HepG2 (cell line): ENCODE measurements around the gene MAB21L4. TPM values are rescaled to one million over a fixed set of nuclear protein-coding genes. Genes with fewer than 3 reads are reported as not detected.

ENCODE experiments used
- CENPT ChIP-seq: sonication (generic); formaldehyde crosslinking; IDR thresholded peaks from 2 replicates; pipeline ENCODE4 v1.8.0; 2022; ENCODE audit warnings: low read depth, mild to moderate bottlenecking, moderate library complexity, missing genetic modification reagents
- FOXM1 ChIP-seq: sonication (generic); formaldehyde crosslinking; IDR thresholded peaks from 2 replicates; pipeline ENCODE4 v1.5.0; 2020; ENCODE audit warnings: missing genetic modification reagents
- JDP2 ChIP-seq: sonication (generic); formaldehyde crosslinking; IDR thresholded peaks from 2 replicates; pipeline ENCODE4 v1.8.1; 2022; ENCODE audit warnings: missing genetic modification reagents, borderline replicate concordance
- MTA3 ChIP-seq: sonication (generic); formaldehyde crosslinking; IDR thresholded peaks from 2 replicates; pipeline ENCODE4 v1.4.0; 2020; ENCODE audit warnings: missing genetic modification reagents
- NFE2 ChIP-seq: sonication (generic); formaldehyde crosslinking; IDR thresholded peaks from 2 replicates; pipeline ENCODE4 v1.4.0; 2020; ENCODE audit warnings: missing genetic modification reagents
- PCBP2 ChIP-seq: fragments of 200-400 bp; formaldehyde crosslinking; optimal IDR thresholded peaks from 2 replicates; pipeline ENCODE3; 2018; ENCODE audit warnings: low read length, low read depth; ENCODE audit not compliant: poor library complexity, severe bottlenecking
- RFXANK ChIP-seq: IDR thresholded peaks from 2 replicates; pipeline ENCODE4 v1.6.1; 2016
- TEAD3 ChIP-seq: optimal IDR thresholded peaks from 2 replicates; pipeline ENCODE3; 2016; ENCODE audit warnings: borderline replicate concordance
- TSC22D2 ChIP-seq: sonication (generic); formaldehyde crosslinking; IDR thresholded peaks from 2 replicates; pipeline ENCODE4 v1.5.1; 2020; ENCODE audit warnings: missing genetic modification reagents, mild to moderate bottlenecking, borderline replicate concordance
- ZFY ChIP-seq: sonication (generic); formaldehyde crosslinking; IDR thresholded peaks from 2 replicates; pipeline ENCODE4 v1.4.0; 2020; ENCODE audit warnings: missing genetic modification reagents
- ZNF264 ChIP-seq: sonication (generic); formaldehyde crosslinking; IDR thresholded peaks from 2 replicates; pipeline ENCODE4 v1.4.0; 2020; ENCODE audit warnings: missing genetic modification reagents
- ZNF292 ChIP-seq: sonication (generic); formaldehyde crosslinking; IDR thresholded peaks from 2 replicates; pipeline ENCODE4 v1.8.1; 2022; ENCODE audit warnings: mild to moderate bottlenecking, low read depth, missing genetic modification reagents, borderline replicate concordance
- ZNF382 ChIP-seq: sonication (generic); formaldehyde crosslinking; IDR thresholded peaks from 2 replicates; pipeline ENCODE4 v1.5.0; 2020; ENCODE audit warnings: missing genetic modification reagents, mild to moderate bottlenecking, borderline replicate concordance
- ZNF460 ChIP-seq: sonication (generic); formaldehyde crosslinking; IDR thresholded peaks from 2 replicates; pipeline ENCODE4 v1.5.1; 2020; ENCODE audit warnings: missing genetic modification reagents, mild to moderate bottlenecking, borderline replicate concordance
- ZNF724P ChIP-seq: sonication (generic); formaldehyde crosslinking; IDR thresholded peaks from 2 replicates; pipeline ENCODE4 v1.8.0; 2022; ENCODE audit warnings: missing genetic modification reagents, borderline replicate concordance
- polyA plus RNA-seq, 8 experiments: library from polyadenylated mRNA; depleted of rRNA in 3 of 8; stranded (reverse) in 7 of 8; unstranded in 1 of 8; fragments of >200 nt; fragmentation: Illumina TruSeq in 4 of 8; extraction: Trizol in 4 of 8; gene quantifications; 2 replicates each; pipeline versions ENCODE4 v1.2.1 to v1.2.3, GENCODE V29; 2011 to 2016; ENCODE audit warnings: low read depth in 4 of 8, missing spikeins in 1 of 8, mixed read lengths in 1 of 8; ENCODE audit not compliant: insufficient read depth in 1 of 8
- total RNA-seq, 5 experiments: library from RNA; depleted of rRNA; stranded (reverse); fragments of >200 nt; fragmentation: Illumina TruSeq; extraction: Trizol; gene quantifications; 2 replicates each; pipeline ENCODE4 v1.2.3, GENCODE V29; 2016; ENCODE audit warnings: low read depth in 1 of 5
- TF ChIP-seq, protein P1 (sequence below): sonication (generic); formaldehyde crosslinking; IDR thresholded peaks from 2 replicates; pipeline ENCODE4 v1.9.0; 2022; ENCODE audit warnings: missing genetic modification reagents, mild to moderate bottlenecking, borderline replicate concordance
- TF ChIP-seq, protein P2 (sequence below): sonication (generic); formaldehyde crosslinking; IDR thresholded peaks from 2 replicates; pipeline ENCODE4 v1.5.1; 2020; ENCODE audit warnings: mild to moderate bottlenecking, missing genetic modification reagents, moderate library complexity
- TF ChIP-seq, protein P3 (sequence below): sonication (generic); formaldehyde crosslinking; IDR thresholded peaks from 2 replicates; pipeline ENCODE4 v1.5.1; 2020; ENCODE audit warnings: mild to moderate bottlenecking, missing genetic modification reagents
- TF ChIP-seq, protein P4 (sequence below): sonication (generic); formaldehyde crosslinking; IDR thresholded peaks from 2 replicates; pipeline ENCODE4 v1.9.0; 2021; ENCODE audit warnings: missing genetic modification reagents, mild to moderate bottlenecking, borderline replicate concordance

Gene MAB21L4
- total and polyA plus RNA-seq, 2 of the 13 experiments (the other 11 are each of a cell fraction or from before 2014, with no cell fraction given), result 3.0 to 14.0 TPM

DNA sequence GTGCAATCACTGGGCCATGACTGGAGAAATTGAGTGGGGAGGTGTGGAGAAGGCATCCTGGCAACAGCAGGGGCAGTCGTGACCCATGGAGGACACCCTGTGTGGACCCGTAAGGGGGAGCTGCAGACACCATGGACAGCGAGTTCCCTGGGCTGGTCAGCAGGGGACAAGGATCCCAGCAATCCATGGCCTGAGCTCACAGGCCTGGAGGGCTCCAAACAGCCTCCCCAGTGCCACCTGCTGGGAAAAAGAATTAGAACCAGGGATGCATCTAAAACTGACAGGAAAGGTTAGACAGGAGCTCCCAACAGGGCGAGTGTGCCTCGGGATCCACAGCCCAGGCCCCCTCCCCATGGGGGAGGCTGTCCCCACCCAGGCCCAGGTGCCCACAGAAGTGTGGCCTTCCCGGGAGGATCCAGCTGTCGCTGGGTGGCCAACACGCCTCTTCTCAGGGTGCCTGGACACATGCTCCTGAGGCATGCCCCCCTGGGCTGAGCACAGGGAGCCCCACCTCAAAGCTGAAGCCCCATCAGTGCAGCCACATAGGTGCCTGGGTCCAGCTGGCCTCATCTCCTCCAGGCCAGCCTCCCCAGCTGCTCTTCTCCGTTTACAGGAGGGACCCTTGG is 55.4 kb downstream of the MAB21L4 start (continued):
- TF ChIP-seq, protein P1, sequence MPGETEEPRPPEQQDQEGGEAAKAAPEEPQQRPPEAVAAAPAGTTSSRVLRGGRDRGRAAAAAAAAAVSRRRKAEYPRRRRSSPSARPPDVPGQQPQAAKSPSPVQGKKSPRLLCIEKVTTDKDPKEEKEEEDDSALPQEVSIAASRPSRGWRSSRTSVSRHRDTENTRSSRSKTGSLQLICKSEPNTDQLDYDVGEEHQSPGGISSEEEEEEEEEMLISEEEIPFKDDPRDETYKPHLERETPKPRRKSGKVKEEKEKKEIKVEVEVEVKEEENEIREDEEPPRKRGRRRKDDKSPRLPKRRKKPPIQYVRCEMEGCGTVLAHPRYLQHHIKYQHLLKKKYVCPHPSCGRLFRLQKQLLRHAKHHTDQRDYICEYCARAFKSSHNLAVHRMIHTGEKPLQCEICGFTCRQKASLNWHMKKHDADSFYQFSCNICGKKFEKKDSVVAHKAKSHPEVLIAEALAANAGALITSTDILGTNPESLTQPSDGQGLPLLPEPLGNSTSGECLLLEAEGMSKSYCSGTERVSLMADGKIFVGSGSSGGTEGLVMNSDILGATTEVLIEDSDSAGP (CRISPR knock-in tag), result peak; percentile 58
- TF ChIP-seq, protein P2, sequence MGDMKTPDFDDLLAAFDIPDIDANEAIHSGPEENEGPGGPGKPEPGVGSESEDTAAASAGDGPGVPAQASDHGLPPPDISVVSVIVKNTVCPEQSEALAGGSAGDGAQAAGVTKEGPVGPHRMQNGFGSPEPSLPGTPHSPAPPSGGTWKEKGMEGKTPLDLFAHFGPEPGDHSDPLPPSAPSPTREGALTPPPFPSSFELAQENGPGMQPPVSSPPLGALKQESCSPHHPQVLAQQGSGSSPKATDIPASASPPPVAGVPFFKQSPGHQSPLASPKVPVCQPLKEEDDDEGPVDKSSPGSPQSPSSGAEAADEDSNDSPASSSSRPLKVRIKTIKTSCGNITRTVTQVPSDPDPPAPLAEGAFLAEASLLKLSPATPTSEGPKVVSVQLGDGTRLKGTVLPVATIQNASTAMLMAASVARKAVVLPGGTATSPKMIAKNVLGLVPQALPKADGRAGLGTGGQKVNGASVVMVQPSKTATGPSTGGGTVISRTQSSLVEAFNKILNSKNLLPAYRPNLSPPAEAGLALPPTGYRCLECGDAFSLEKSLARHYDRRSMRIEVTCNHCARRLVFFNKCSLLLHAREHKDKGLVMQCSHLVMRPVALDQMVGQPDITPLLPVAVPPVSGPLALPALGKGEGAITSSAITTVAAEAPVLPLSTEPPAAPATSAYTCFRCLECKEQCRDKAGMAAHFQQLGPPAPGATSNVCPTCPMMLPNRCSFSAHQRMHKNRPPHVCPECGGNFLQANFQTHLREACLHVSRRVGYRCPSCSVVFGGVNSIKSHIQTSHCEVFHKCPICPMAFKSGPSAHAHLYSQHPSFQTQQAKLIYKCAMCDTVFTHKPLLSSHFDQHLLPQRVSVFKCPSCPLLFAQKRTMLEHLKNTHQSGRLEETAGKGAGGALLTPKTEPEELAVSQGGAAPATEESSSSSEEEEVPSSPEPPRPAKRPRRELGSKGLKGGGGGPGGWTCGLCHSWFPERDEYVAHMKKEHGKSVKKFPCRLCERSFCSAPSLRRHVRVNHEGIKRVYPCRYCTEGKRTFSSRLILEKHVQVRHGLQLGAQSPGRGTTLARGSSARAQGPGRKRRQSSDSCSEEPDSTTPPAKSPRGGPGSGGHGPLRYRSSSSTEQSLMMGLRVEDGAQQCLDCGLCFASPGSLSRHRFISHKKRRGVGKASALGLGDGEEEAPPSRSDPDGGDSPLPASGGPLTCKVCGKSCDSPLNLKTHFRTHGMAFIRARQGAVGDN (CRISPR knock-in tag), result peak; percentile 59
- TF ChIP-seq ZNF292 (CRISPR knock-in tag) (no peak), ZNF382 (CRISPR knock-in tag) (no peak), NFE2 (no peak), ZFY (peak; percentile 38; the same call in 1 of the 2 replicates), FOXM1 (CRISPR knock-in tag) (no peak), ZNF724P (CRISPR knock-in tag) (no peak), CENPT (CRISPR knock-in tag) (no peak), ZNF264 (peak; percentile 59; the same call in 1 of the 2 replicates), TSC22D2 (CRISPR knock-in tag) (peak; percentile 48; the same call in 1 of the 2 replicates), MTA3 (CRISPR knock-in tag) (no peak), TEAD3 (peak; percentile 67), ZNF460 (CRISPR knock-in tag) (no peak), RFXANK (0 out of 2 replicates have a peak, but pooled peaks have one; percentile 40), PCBP2 (no peak), JDP2 (no peak)
- TF ChIP-seq, protein P3, sequence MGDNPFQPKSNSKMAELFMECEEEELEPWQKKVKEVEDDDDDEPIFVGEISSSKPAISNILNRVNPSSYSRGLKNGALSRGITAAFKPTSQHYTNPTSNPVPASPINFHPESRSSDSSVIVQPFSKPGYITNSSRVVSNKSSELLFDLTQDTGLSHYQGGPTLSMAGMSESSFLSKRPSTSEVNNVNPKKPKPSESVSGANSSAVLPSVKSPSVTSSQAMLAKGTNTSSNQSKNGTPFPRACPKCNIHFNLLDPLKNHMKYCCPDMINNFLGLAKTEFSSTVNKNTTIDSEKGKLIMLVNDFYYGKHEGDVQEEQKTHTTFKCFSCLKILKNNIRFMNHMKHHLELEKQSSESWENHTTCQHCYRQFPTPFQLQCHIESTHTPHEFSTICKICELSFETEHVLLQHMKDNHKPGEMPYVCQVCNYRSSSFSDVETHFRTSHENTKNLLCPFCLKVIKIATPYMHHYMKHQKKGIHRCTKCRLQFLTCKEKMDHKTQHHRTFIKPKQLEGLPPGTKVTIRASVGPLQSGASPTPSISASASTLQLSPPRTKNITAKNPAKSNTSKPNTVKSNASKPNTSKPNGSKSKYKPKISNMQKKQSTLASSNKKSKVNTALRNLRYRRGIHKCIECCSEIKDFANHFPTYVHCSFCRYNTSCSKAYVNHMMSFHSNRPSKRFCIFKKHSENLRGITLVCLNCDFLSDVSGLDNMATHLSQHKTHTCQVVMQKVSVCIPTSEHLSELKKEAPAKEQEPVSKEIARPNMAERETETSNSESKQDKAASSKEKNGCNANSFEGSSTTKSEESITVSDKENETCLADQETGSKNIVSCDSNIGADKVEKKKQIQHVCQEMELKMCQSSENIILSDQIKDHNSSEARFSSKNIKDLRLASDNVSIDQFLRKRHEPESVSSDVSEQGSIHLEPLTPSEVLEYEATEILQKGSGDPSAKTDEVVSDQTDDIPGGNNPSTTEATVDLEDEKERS (CRISPR knock-in tag), result no peak
- TF ChIP-seq, protein P4, sequence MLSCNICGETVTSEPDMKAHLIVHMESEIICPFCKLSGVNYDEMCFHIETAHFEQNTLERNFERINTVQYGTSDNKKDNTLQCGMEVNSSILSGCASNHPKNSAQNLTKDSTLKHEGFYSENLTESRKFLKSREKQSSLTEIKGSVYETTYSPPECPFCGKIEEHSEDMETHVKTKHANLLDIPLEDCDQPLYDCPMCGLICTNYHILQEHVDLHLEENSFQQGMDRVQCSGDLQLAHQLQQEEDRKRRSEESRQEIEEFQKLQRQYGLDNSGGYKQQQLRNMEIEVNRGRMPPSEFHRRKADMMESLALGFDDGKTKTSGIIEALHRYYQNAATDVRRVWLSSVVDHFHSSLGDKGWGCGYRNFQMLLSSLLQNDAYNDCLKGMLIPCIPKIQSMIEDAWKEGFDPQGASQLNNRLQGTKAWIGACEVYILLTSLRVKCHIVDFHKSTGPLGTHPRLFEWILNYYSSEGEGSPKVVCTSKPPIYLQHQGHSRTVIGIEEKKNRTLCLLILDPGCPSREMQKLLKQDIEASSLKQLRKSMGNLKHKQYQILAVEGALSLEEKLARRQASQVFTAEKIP (CRISPR knock-in tag), result no peak
